ENCODE results near the gene HLA-DMB. TPM values are rescaled to one million over a fixed set of nuclear protein-coding genes. Genes with fewer than 3 reads are reported as not detected.

Gene HLA-DMB
- total RNA-seq, 1 experiment from 2014 or later: 1.1 TPM

DNA sequence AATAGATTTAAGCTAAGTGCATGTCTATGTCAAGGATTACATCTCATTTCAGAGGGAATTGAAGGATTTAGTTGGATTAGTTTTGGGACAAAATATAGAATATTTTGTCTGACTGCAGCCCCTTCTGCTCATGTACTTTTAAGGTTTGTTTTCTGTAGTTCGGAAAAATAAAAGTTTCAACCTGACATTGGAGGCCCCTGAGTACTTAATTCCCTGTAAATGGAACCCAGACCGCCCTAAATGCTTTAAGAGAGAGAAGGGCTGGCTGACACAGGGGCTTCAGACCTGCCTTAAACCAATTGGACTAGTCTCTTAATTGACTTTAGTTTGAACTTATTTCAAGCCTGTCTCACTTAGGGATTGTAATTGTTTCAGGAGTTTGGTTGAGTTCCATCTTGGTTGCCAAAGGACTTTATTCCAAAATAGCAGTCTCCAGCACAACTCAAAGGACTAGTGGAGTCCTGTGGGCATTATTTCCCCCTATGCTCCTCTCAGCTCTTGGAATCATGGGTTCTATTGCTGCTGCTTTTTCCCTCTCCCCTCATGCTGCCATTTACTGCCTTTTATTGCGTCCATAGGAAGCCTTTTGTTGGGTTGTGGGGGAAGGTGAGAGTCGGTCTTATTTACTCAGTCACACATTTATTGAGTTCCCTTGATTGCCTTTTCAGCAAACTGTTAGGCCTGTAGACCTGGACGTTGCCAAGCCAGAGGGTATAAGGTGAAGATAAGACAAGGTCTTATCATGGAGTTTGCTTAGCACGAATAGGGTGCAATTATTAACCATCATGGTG is 42.1 kb upstream of the HLA-DMB start:
- Mint-ChIP-seq H3K9me3 (no peaks in the 10 kb centered on the region), H3K4me1 (peaks cover 21% of the 10 kb centered on the region), H3K36me3 (peaks cover 43% of the 10 kb centered on the region), H3K4me3 (no peak overlapping the region), H3K27me3 (ENCODE audit: low read depth) (no peaks in the 10 kb centered on the region), H3K27ac (peak overlapping the region; percentile 15)
- CTCF ChIA-PET: interaction anchor here (0.6 to 6.9 kb wide), 9 partner anchors 11 to 283 kb away, joined by 3 to 128 read pairs (median 26); partner anchors contain the start of genes BRD2, HLA-DMA and TAP2
- 0 out of 2 replicates have a peak, but pooled peaks have one; percentile 9 for TF ChIP-seq ZNF671 (CRISPR knock-in tag; IDR thresholded peaks at IDR 0.05)
- TF ChIP-seq, protein P1, sequence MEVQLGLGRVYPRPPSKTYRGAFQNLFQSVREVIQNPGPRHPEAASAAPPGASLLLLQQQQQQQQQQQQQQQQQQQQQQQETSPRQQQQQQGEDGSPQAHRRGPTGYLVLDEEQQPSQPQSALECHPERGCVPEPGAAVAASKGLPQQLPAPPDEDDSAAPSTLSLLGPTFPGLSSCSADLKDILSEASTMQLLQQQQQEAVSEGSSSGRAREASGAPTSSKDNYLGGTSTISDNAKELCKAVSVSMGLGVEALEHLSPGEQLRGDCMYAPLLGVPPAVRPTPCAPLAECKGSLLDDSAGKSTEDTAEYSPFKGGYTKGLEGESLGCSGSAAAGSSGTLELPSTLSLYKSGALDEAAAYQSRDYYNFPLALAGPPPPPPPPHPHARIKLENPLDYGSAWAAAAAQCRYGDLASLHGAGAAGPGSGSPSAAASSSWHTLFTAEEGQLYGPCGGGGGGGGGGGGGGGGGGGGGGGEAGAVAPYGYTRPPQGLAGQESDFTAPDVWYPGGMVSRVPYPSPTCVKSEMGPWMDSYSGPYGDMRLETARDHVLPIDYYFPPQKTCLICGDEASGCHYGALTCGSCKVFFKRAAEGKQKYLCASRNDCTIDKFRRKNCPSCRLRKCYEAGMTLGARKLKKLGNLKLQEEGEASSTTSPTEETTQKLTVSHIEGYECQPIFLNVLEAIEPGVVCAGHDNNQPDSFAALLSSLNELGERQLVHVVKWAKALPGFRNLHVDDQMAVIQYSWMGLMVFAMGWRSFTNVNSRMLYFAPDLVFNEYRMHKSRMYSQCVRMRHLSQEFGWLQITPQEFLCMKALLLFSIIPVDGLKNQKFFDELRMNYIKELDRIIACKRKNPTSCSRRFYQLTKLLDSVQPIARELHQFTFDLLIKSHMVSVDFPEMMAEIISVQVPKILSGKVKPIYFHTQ (CRISPR knock-in tag; IDR thresholded peaks at IDR 0.05): no peak
- TF ChIP-seq FOXK1 (CRISPR knock-in tag; IDR thresholded peaks at IDR 0.05): no peak
- TF ChIP-seq, protein P2, sequence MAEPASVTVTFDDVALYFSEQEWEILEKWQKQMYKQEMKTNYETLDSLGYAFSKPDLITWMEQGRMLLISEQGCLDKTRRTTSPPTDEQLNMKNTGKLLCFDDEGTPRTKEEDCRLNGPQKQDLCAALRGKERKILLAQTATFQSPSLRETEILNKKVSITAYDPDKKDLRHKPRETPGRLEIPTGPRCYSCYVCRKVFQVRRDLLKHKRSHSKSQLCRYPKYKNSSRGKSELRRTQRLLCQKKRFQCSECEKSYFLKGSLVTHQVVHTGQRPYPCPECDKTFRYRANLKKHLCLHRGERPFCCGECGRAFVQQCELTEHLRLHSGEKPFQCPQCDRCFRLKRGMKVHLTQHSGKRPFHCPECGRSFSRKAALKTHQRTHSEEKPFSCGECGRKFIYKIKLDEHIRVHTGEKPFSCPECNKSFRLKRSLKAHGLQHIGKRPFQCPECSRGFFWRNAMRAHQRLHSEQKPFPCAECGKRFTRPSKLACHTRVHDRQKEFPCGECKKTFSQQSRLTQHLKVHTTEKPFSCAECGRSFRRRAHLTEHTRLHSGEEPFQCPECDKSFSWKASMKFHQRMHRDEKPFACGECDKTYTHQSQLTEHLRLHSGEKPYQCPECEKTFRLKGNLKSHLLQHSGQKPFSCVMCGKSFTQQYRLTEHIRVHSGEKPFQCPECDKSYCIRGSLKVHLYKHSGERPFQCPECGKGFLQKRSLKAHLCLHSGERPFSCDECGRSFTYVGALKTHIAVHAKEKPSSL (CRISPR knock-in tag; conservative IDR thresholded peaks at IDR 0.05): peak; percentile 24; the same call in 1 of the 2 replicates
- no peak for TF ChIP-seq HMGA2 (CRISPR knock-in tag; IDR thresholded peaks at IDR 0.05)
- peak; percentile 51 for TF ChIP-seq PRRX2 (CRISPR knock-in tag; IDR thresholded peaks at IDR 0.05)
- POLR2A ChIA-PET: interaction anchor here (0.7 to 6.5 kb wide), 3 partner anchors 13 to 134 kb away, joined by 3 to 146 read pairs (median 4); partner anchors contain the start of gene BRD2
- peak; percentile 7 for ATAC-seq
- DNase-seq (ENCODE audit: low spot score): no peak

DNA sequence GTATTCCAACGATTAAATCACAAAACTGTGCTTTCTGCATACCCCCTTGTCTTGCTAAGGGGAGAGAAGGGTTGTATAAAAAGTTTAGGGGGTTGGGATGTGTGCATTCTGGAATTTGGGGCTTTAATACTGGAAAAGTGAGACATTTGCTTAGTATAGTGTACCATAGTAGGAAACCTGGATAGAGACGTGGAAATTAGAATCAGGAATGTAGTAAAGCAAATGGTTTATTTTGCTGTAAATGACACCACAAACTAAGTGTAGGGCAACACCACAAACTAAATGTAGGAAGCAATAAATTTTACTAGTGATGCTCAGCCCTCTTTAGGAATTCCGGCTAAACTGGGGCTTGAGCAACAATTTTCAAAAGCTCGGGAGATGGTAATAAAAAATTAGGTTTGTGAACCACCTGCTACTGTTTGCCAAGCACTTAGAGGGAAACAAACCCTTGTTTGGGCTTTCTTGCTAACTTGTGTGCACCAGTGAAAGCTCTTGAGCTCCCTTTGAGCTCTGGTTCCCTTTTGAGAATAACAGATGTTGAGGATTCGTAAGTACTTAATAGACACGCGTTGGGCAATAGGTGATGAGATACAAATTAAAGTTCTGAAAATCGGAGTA is 41.4 kb upstream of the HLA-DMB start:
- DNase-seq (ENCODE audit: low spot score): no peak
- TF ChIP-seq, protein P1 (CRISPR knock-in tag; IDR thresholded peaks at IDR 0.05): peak; percentile 8
- TF ChIP-seq, protein P3, sequence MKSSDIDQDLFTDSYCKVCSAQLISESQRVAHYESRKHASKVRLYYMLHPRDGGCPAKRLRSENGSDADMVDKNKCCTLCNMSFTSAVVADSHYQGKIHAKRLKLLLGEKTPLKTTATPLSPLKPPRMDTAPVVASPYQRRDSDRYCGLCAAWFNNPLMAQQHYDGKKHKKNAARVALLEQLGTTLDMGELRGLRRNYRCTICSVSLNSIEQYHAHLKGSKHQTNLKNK (CRISPR knock-in tag; IDR thresholded peaks at IDR 0.05): peak; percentile 49
- TF ChIP-seq, protein P4, sequence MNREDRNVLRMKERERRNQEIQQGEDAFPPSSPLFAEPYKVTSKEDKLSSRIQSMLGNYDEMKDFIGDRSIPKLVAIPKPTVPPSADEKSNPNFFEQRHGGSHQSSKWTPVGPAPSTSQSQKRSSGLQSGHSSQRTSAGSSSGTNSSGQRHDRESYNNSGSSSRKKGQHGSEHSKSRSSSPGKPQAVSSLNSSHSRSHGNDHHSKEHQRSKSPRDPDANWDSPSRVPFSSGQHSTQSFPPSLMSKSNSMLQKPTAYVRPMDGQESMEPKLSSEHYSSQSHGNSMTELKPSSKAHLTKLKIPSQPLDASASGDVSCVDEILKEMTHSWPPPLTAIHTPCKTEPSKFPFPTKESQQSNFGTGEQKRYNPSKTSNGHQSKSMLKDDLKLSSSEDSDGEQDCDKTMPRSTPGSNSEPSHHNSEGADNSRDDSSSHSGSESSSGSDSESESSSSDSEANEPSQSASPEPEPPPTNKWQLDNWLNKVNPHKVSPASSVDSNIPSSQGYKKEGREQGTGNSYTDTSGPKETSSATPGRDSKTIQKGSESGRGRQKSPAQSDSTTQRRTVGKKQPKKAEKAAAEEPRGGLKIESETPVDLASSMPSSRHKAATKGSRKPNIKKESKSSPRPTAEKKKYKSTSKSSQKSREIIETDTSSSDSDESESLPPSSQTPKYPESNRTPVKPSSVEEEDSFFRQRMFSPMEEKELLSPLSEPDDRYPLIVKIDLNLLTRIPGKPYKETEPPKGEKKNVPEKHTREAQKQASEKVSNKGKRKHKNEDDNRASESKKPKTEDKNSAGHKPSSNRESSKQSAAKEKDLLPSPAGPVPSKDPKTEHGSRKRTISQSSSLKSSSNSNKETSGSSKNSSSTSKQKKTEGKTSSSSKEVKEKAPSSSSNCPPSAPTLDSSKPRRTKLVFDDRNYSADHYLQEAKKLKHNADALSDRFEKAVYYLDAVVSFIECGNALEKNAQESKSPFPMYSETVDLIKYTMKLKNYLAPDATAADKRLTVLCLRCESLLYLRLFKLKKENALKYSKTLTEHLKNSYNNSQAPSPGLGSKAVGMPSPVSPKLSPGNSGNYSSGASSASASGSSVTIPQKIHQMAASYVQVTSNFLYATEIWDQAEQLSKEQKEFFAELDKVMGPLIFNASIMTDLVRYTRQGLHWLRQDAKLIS (CRISPR knock-in tag; IDR thresholded peaks at IDR 0.05; ENCODE audit: borderline replicate concordance): no peak
- TF ChIP-seq, protein P5, sequence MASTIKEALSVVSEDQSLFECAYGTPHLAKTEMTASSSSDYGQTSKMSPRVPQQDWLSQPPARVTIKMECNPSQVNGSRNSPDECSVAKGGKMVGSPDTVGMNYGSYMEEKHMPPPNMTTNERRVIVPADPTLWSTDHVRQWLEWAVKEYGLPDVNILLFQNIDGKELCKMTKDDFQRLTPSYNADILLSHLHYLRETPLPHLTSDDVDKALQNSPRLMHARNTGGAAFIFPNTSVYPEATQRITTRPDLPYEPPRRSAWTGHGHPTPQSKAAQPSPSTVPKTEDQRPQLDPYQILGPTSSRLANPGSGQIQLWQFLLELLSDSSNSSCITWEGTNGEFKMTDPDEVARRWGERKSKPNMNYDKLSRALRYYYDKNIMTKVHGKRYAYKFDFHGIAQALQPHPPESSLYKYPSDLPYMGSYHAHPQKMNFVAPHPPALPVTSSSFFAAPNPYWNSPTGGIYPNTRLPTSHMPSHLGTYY (CRISPR knock-in tag; IDR thresholded peaks at IDR 0.05): peak; percentile 47; the same call in 1 of the 2 replicates
- TF ChIP-seq GABPB1 (CRISPR knock-in tag; IDR thresholded peaks at IDR 0.05) (no peak), EMX1 (CRISPR knock-in tag; IDR thresholded peaks at IDR 0.05) (peak; percentile 80), GRHL2 (CRISPR knock-in tag; IDR thresholded peaks at IDR 0.05; ENCODE audit: insufficient replicate concordance, severe bottlenecking) (no peak), ZNF671 (CRISPR knock-in tag; IDR thresholded peaks at IDR 0.05) (peak; percentile 82), FOXP1 (CRISPR knock-in tag; IDR thresholded peaks at IDR 0.05; ENCODE audit: borderline replicate concordance) (no peak), PRRX2 (CRISPR knock-in tag; IDR thresholded peaks at IDR 0.05) (peak; percentile 54; the same call in 1 of the 2 replicates)

More for the DNA sequence above, 41.4 kb upstream of the HLA-DMB start:
- H3K9me3 Mint-ChIP-seq: no peaks in the 10 kb centered on the region
- H3K27ac Mint-ChIP-seq: peak overlapping the region; percentile 15; the same call in 1 of the 2 replicates
- peaks cover 26% of the 10 kb centered on the region for H3K4me1 Mint-ChIP-seq
- POLR2A ChIA-PET: interaction anchor here (0.7 to 6.5 kb wide), 3 partner anchors 12 to 135 kb away, joined by 3 to 146 read pairs (median 4); partner anchors contain the start of gene BRD2
- CTCF ChIA-PET: interaction anchor here (0.6 to 6.9 kb wide), 7 partner anchors 10 to 284 kb away, joined by 3 to 128 read pairs (median 4); partner anchors contain the start of genes HLA-DMA and TAP2
- peaks cover 50% of the 10 kb centered on the region for H3K36me3 Mint-ChIP-seq
- no peak for ATAC-seq
- H3K27me3 Mint-ChIP-seq (ENCODE audit: low read depth): no peaks in the 10 kb centered on the region
- H3K4me3 Mint-ChIP-seq: no peak overlapping the region

Measured in WTC11 (cell line).